Subcutaneous abdominal adipose tissue (tissue), 5 donors: Measurements from ENCODE around the gene FATE1.

Experiments used
- H3K27ac ChIP-seq: one replicate; pipeline ENCODE4 v1.7.0; 2013; ENCODE audit warnings: low read depth, mild to moderate bottlenecking, inconsistent platforms, low read length, moderate library complexity
- H3K27me3 ChIP-seq, 5 donors: one replicate each; pipeline ENCODE4 v1.7.0; 2013; ENCODE audit warnings: low read length in 5 of 5, inconsistent platforms in 1 of 5; ENCODE audit not compliant: control insufficient read depth in 5 of 5, insufficient read depth in 4 of 5
- H3K36me3 ChIP-seq, 5 donors: one replicate each; pipeline ENCODE4 v1.7.0; 2013; ENCODE audit warnings: low read length in 5 of 5; ENCODE audit not compliant: control insufficient read depth in 5 of 5, insufficient read depth in 5 of 5
- H3K4me1 ChIP-seq, 5 donors: one replicate each; pipeline ENCODE4 v1.7.0; 2013; ENCODE audit warnings: low read length in 5 of 5, mild to moderate bottlenecking in 3 of 5, moderate library complexity in 1 of 5; ENCODE audit not compliant: control insufficient read depth in 5 of 5, insufficient read depth in 5 of 5
- H3K4me3 ChIP-seq, 5 donors: one replicate each; pipeline ENCODE4 v1.7.0; 2013; ENCODE audit warnings: low read length in 5 of 5, low read depth in 1 of 5
- H3K9ac ChIP-seq, 5 donors: one replicate each; pipeline ENCODE4 v1.7.0; 2013; ENCODE audit warnings: low read length in 5 of 5, mild to moderate bottlenecking in 4 of 5, moderate library complexity in 3 of 5
- H3K9me3 ChIP-seq, 5 donors: one replicate each; pipeline ENCODE4 v1.7.0; 2013; ENCODE audit warnings: low read length in 5 of 5; ENCODE audit not compliant: control insufficient read depth in 5 of 5
- donor health status: healthy.
- donor health status: healthy.
- donor health status: healthy.
- donor health status: healthy.
- donor health status: healthy.

FATE1 gene

GRCh38 chrX:151702026-151702714 is 13.7 kb upstream of the FATE1 start:
- no peak overlapping the region for H3K4me3 ChIP-seq
- H3K36me3 ChIP-seq: no peaks in the 10 kb centered on the region
- H3K9ac ChIP-seq: no peak overlapping the region
- peaks cover 13 to 42% (median 14%) of the 10 kb centered on the region in 5 donors for H3K27me3 ChIP-seq
- no peak overlapping the region for H3K27ac ChIP-seq
- H3K9me3 ChIP-seq: no peaks in the 10 kb centered on the region
- peaks cover 0 to 16% (median 11%) of the 10 kb centered on the region in 5 donors for H3K4me1 ChIP-seq

- no peaks in the 10 kb centered on the region for H3K36me3 ChIP-seq
- H3K27ac ChIP-seq: no peak overlapping the region
- H3K4me3 ChIP-seq: no peak overlapping the region
- peaks cover 0 to 16% (median 11%) of the 10 kb centered on the region in 5 donors for H3K4me1 ChIP-seq
- no peak overlapping the region for H3K9ac ChIP-seq
- H3K27me3 ChIP-seq: peaks cover 12 to 43% (median 13%) of the 10 kb centered on the region in 5 donors
- H3K9me3 ChIP-seq: no peaks in the 10 kb centered on the region
These were observed 13.0 kb upstream of the FATE1 start for GRCh38 chrX:151702741-151703340.

GRCh38 chrX:151703487-151703886 is 12.3 kb upstream of the FATE1 start:
- H3K9ac ChIP-seq: no peak overlapping the region
- H3K27ac ChIP-seq: no peak overlapping the region
- no peak overlapping the region for H3K4me3 ChIP-seq
- H3K36me3 ChIP-seq: no peaks in the 10 kb centered on the region
- H3K4me1 ChIP-seq: peaks cover 0 to 16% (median 11%) of the 10 kb centered on the region in 5 donors
- H3K27me3 ChIP-seq: peaks cover 6 to 43% (median 13%) of the 10 kb centered on the region in 5 donors
- no peaks in the 10 kb centered on the region for H3K9me3 ChIP-seq

- no peak overlapping the region for H3K27ac ChIP-seq
These were observed 11.7 kb upstream of the FATE1 start for GRCh38 chrX:151704041-151704663.

GRCh38 chrX:151708821-151709220 is 7.0 kb upstream of the FATE1 start:
- no peak overlapping the region for H3K4me3 ChIP-seq
- H3K9me3 ChIP-seq: no peaks in the 10 kb centered on the region
- peaks cover 9 to 33% (median 14%) of the 10 kb centered on the region in 5 donors for H3K27me3 ChIP-seq
- H3K9ac ChIP-seq: no peak overlapping the region
- no peaks in the 10 kb centered on the region for H3K36me3 ChIP-seq
- peaks cover 0 to 27% (median 10%) of the 10 kb centered on the region in 5 donors for H3K4me1 ChIP-seq
- H3K27ac ChIP-seq: no peak overlapping the region

More at GRCh38 chrX:151704041-151704663, 11.7 kb upstream of the FATE1 start:
- Histone ChIP-seq H3K27me3 (peaks cover 5 to 38% (median 13%) of the 10 kb centered on the region in 5 donors), H3K4me3 (peak overlapping the region in 3 of 5 donors; percentile 5 to 55 (median 45)), H3K4me1 (peaks cover 0 to 16% (median 11%) of the 10 kb centered on the region in 5 donors), H3K9me3 (no peaks in the 10 kb centered on the region), H3K36me3 (no peaks in the 10 kb centered on the region), H3K9ac (no peak overlapping the region)

- H3K4me1 ChIP-seq: peaks cover 0 to 21% (median 6%) of the 10 kb centered on the region in 5 donors
- H3K27me3 ChIP-seq: peaks cover 9 to 30% (median 16%) of the 10 kb centered on the region in 5 donors
- H3K9me3 ChIP-seq: no peaks in the 10 kb centered on the region
- no peaks in the 10 kb centered on the region for H3K36me3 ChIP-seq
- H3K27ac ChIP-seq: no peak overlapping the region
- no peak overlapping the region for H3K4me3 ChIP-seq
- H3K9ac ChIP-seq: no peak overlapping the region
These were observed 5.4 kb upstream of the FATE1 start for GRCh38 chrX:151710457-151710856.

GRCh38 chrX:151711154-151711553 is 4.7 kb upstream of the FATE1 start:
- H3K4me1 ChIP-seq: peaks cover 0 to 21% (median 6%) of the 10 kb centered on the region in 5 donors
- H3K4me3 ChIP-seq: peak overlapping the region in 1 of 5 donors; percentile 27
- no peaks in the 10 kb centered on the region for H3K36me3 ChIP-seq
- no peaks in the 10 kb centered on the region for H3K9me3 ChIP-seq
- peaks cover 12 to 32% (median 20%) of the 10 kb centered on the region in 5 donors for H3K27me3 ChIP-seq
- no peak overlapping the region for H3K27ac ChIP-seq
- no peak overlapping the region for H3K9ac ChIP-seq

GRCh38 chrX:151711787-151712186 is 4.0 kb upstream of the FATE1 start:
- no peaks in the 10 kb centered on the region for H3K36me3 ChIP-seq
- H3K9me3 ChIP-seq: no peaks in the 10 kb centered on the region
- H3K4me1 ChIP-seq: peaks cover 0 to 21% (median 6%) of the 10 kb centered on the region in 5 donors
- H3K9ac ChIP-seq: no peak overlapping the region
- peak overlapping the region in 1 of 5 donors; percentile 27 for H3K4me3 ChIP-seq
- peaks cover 9 to 27% (median 17%) of the 10 kb centered on the region in 5 donors for H3K27me3 ChIP-seq
- H3K27ac ChIP-seq: no peak overlapping the region

GRCh38 chrX:151712253-151712652 is 3.6 kb upstream of the FATE1 start:
- H3K27me3 ChIP-seq: peaks cover 8 to 29% (median 13%) of the 10 kb centered on the region in 5 donors
- no peak overlapping the region for H3K9ac ChIP-seq
- no peak overlapping the region for H3K4me3 ChIP-seq
- H3K36me3 ChIP-seq: no peaks in the 10 kb centered on the region
- no peaks in the 10 kb centered on the region for H3K9me3 ChIP-seq
- peaks cover 0 to 22% (median 6%) of the 10 kb centered on the region in 5 donors for H3K4me1 ChIP-seq
- no peak overlapping the region for H3K27ac ChIP-seq

- H3K4me3 ChIP-seq: no peak overlapping the region
- no peaks in the 10 kb centered on the region for H3K36me3 ChIP-seq
- H3K27ac ChIP-seq: no peak overlapping the region
- H3K27me3 ChIP-seq: peaks cover 8 to 27% (median 13%) of the 10 kb centered on the region in 5 donors
- H3K9me3 ChIP-seq: no peaks in the 10 kb centered on the region
- no peak overlapping the region for H3K9ac ChIP-seq
- H3K4me1 ChIP-seq: peaks cover 0 to 26% (median 6%) of the 10 kb centered on the region in 5 donors
These were observed 2.0 kb upstream of the FATE1 start for GRCh38 chrX:151713849-151714248.
